ENCODE data around the gene FARP1. TPM values are rescaled to one million over a fixed set of nuclear protein-coding genes. Genes with fewer than 3 reads are reported as not detected.

FARP1 gene
- total RNA-seq, 1 experiment from 2014 or later, result 96.6 TPM

DNA sequence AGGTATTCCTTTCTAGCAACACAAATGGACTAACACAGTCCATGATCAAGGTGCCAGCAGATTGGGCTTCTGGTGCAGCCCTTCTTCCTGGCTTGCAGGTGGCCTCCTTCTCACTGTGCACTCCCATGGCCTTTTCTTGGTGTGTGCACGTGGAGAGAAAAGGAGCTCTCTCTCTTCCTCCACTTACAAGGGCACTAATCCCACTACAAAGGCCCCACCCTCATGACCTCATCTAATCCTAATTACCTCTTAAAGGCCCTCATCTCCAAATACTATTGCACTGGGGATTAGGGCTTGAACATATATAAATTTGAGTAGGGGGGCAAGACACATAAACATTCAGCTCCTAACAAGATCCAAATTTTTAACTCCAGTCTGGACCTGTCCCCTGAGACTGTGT lies 19.7 kb upstream of the FARP1 start (continued):
- TF ChIP-seq, protein P1, sequence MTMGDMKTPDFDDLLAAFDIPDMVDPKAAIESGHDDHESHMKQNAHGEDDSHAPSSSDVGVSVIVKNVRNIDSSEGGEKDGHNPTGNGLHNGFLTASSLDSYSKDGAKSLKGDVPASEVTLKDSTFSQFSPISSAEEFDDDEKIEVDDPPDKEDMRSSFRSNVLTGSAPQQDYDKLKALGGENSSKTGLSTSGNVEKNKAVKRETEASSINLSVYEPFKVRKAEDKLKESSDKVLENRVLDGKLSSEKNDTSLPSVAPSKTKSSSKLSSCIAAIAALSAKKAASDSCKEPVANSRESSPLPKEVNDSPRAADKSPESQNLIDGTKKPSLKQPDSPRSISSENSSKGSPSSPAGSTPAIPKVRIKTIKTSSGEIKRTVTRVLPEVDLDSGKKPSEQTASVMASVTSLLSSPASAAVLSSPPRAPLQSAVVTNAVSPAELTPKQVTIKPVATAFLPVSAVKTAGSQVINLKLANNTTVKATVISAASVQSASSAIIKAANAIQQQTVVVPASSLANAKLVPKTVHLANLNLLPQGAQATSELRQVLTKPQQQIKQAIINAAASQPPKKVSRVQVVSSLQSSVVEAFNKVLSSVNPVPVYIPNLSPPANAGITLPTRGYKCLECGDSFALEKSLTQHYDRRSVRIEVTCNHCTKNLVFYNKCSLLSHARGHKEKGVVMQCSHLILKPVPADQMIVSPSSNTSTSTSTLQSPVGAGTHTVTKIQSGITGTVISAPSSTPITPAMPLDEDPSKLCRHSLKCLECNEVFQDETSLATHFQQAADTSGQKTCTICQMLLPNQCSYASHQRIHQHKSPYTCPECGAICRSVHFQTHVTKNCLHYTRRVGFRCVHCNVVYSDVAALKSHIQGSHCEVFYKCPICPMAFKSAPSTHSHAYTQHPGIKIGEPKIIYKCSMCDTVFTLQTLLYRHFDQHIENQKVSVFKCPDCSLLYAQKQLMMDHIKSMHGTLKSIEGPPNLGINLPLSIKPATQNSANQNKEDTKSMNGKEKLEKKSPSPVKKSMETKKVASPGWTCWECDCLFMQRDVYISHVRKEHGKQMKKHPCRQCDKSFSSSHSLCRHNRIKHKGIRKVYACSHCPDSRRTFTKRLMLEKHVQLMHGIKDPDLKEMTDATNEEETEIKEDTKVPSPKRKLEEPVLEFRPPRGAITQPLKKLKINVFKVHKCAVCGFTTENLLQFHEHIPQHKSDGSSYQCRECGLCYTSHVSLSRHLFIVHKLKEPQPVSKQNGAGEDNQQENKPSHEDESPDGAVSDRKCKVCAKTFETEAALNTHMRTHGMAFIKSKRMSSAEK (CRISPR knock-in tag; IDR thresholded peaks at IDR 0.05; ENCODE audit: borderline replicate concordance), result no peak
- TF ChIP-seq NFYB (CRISPR knock-in tag; conservative IDR thresholded peaks at IDR 0.05; ENCODE audit: low read depth), result no peak

DNA sequence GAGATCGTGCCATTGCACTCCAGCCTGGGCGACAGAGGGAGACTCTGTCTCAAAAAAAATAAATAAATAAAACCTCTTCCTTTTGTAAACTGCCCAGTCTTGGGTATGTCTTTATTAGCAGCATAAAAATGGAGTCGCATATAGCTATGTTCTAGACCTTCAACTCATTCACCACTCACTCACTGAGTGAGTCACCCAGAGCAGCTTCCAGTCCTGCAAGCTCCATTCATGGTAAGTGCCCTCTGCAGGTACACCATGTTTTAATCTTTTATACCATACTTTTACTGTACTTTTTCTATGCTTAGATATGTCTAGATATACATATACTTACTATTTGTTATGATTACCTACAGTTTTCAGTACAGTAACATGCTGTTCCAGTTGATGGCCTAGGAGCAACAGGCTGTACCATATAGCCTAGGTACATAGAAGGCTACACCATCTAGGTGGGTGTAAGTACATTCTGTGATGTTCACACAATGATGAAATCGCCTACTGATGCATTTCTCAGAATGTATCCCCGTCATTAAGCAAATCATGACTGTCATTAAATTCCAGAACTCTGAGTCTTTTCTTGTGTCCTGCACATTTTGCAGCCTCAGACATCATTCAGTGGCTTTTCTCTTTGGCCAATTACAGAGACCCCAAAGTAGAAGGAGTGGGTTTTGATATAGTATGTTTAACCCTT lies 13.7 kb upstream of the FARP1 start:
- TF ChIP-seq, protein P2, sequence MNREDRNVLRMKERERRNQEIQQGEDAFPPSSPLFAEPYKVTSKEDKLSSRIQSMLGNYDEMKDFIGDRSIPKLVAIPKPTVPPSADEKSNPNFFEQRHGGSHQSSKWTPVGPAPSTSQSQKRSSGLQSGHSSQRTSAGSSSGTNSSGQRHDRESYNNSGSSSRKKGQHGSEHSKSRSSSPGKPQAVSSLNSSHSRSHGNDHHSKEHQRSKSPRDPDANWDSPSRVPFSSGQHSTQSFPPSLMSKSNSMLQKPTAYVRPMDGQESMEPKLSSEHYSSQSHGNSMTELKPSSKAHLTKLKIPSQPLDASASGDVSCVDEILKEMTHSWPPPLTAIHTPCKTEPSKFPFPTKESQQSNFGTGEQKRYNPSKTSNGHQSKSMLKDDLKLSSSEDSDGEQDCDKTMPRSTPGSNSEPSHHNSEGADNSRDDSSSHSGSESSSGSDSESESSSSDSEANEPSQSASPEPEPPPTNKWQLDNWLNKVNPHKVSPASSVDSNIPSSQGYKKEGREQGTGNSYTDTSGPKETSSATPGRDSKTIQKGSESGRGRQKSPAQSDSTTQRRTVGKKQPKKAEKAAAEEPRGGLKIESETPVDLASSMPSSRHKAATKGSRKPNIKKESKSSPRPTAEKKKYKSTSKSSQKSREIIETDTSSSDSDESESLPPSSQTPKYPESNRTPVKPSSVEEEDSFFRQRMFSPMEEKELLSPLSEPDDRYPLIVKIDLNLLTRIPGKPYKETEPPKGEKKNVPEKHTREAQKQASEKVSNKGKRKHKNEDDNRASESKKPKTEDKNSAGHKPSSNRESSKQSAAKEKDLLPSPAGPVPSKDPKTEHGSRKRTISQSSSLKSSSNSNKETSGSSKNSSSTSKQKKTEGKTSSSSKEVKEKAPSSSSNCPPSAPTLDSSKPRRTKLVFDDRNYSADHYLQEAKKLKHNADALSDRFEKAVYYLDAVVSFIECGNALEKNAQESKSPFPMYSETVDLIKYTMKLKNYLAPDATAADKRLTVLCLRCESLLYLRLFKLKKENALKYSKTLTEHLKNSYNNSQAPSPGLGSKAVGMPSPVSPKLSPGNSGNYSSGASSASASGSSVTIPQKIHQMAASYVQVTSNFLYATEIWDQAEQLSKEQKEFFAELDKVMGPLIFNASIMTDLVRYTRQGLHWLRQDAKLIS (CRISPR knock-in tag; IDR thresholded peaks at IDR 0.05; ENCODE audit: borderline replicate concordance), result no peak
- no peak for TF ChIP-seq ZNF121 (CRISPR knock-in tag; IDR thresholded peaks at IDR 0.05)
- Mint-ChIP-seq H3K27ac (no peak overlapping the region), H3K4me3 (no peak overlapping the region), H3K27me3 (ENCODE audit: low read depth) (no peaks in the 10 kb centered on the region; the same call in 1 of the 2 replicates), H3K4me1 (no peaks in the 10 kb centered on the region), H3K36me3 (no peaks in the 10 kb centered on the region), H3K9me3 (peaks cover 21% of the 10 kb centered on the region)
- DNase-seq (ENCODE audit: low spot score) (no peak), ATAC-seq (no peak)
- ChIA-PET CTCF (interaction anchor here (0.9 to 1.2 kb wide), 2 partner anchors 96 to 301 kb away, joined by 3 to 4 read pairs; no protein-coding TSS in a partner anchor), POLR2A (no interaction called here)

GRCh38 chr13:98133946-98134345 lies 8.9 kb upstream of the FARP1 start:
- Mint-ChIP-seq H3K27ac (no peak overlapping the region), H3K27me3 (ENCODE audit: low read depth) (no peaks in the 10 kb centered on the region; the same call in none of the 2 replicates), H3K9me3 (peaks cover 2% of the 10 kb centered on the region; the same call in 1 of the 2 replicates), H3K36me3 (no peaks in the 10 kb centered on the region), H3K4me1 (no peaks in the 10 kb centered on the region), H3K4me3 (no peak overlapping the region)
- ChIA-PET POLR2A (no interaction called here), CTCF (no interaction called here)
- no peak for ATAC-seq
- no peak for DNase-seq (ENCODE audit: low spot score)
- TF ChIP-seq GRHL2 (CRISPR knock-in tag; IDR thresholded peaks at IDR 0.05; ENCODE audit: insufficient replicate concordance, severe bottlenecking), result no peak
- TF ChIP-seq, protein P3, sequence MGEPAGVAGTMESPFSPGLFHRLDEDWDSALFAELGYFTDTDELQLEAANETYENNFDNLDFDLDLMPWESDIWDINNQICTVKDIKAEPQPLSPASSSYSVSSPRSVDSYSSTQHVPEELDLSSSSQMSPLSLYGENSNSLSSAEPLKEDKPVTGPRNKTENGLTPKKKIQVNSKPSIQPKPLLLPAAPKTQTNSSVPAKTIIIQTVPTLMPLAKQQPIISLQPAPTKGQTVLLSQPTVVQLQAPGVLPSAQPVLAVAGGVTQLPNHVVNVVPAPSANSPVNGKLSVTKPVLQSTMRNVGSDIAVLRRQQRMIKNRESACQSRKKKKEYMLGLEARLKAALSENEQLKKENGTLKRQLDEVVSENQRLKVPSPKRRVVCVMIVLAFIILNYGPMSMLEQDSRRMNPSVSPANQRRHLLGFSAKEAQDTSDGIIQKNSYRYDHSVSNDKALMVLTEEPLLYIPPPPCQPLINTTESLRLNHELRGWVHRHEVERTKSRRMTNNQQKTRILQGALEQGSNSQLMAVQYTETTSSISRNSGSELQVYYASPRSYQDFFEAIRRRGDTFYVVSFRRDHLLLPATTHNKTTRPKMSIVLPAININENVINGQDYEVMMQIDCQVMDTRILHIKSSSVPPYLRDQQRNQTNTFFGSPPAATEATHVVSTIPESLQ (CRISPR knock-in tag; IDR thresholded peaks at IDR 0.05), result no peak
- TF ChIP-seq STAT6 (CRISPR knock-in tag; conservative IDR thresholded peaks at IDR 0.05; ENCODE audit: low read depth), result no peak
- no peak for TF ChIP-seq FOXK1 (CRISPR knock-in tag; IDR thresholded peaks at IDR 0.05)
- TF ChIP-seq ZNF317 (CRISPR knock-in tag; IDR thresholded peaks at IDR 0.05; ENCODE audit: borderline replicate concordance, low read depth), result no peak
- TF ChIP-seq ATF1 (CRISPR knock-in tag; IDR thresholded peaks at IDR 0.05), result no peak
- TF ChIP-seq E2F5 (CRISPR knock-in tag; IDR thresholded peaks at IDR 0.05), result no peak
- TF ChIP-seq ZNF263 (CRISPR knock-in tag; IDR thresholded peaks at IDR 0.05; ENCODE audit: low read depth), result no peak
- TF ChIP-seq, protein P4, sequence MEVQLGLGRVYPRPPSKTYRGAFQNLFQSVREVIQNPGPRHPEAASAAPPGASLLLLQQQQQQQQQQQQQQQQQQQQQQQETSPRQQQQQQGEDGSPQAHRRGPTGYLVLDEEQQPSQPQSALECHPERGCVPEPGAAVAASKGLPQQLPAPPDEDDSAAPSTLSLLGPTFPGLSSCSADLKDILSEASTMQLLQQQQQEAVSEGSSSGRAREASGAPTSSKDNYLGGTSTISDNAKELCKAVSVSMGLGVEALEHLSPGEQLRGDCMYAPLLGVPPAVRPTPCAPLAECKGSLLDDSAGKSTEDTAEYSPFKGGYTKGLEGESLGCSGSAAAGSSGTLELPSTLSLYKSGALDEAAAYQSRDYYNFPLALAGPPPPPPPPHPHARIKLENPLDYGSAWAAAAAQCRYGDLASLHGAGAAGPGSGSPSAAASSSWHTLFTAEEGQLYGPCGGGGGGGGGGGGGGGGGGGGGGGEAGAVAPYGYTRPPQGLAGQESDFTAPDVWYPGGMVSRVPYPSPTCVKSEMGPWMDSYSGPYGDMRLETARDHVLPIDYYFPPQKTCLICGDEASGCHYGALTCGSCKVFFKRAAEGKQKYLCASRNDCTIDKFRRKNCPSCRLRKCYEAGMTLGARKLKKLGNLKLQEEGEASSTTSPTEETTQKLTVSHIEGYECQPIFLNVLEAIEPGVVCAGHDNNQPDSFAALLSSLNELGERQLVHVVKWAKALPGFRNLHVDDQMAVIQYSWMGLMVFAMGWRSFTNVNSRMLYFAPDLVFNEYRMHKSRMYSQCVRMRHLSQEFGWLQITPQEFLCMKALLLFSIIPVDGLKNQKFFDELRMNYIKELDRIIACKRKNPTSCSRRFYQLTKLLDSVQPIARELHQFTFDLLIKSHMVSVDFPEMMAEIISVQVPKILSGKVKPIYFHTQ (CRISPR knock-in tag; IDR thresholded peaks at IDR 0.05), result no peak
- TF ChIP-seq NFYB (CRISPR knock-in tag; conservative IDR thresholded peaks at IDR 0.05; ENCODE audit: low read depth), result no peak
- no peak for TF ChIP-seq ETV6 (CRISPR knock-in tag; IDR thresholded peaks at IDR 0.05)

Data from WTC11 (cell line).